Prostate gland (tissue), 2 donors: ENCODE data around the gene MED22. TPM values are rescaled to one million over a fixed set of nuclear protein-coding genes. Genes with fewer than 3 reads are reported as not detected.

Experiments
- DNase-seq: peaks from one replicate; pipeline ENCODE4 v3.0.0-alpha.2; 2019; ENCODE audit warnings: low spot score
- H3K27ac ChIP-seq, 2 donors: fragments of 200-600 bp; sonication (generic); 2 replicates each; pipeline ENCODE4 v1.5.1; 2017 to 2019
- H3K27me3 ChIP-seq: fragments of 200-600 bp; sonication (generic); replicated peaks from 2 replicates; pipeline ENCODE4 v1.5.1; 2019; ENCODE audit not compliant: insufficient read depth
- H3K36me3 ChIP-seq, 2 donors: fragments of 200-600 bp; sonication (generic); 1 replicate in 1 of 2; 2 replicates in 1 of 2; pipeline versions ENCODE4 v1.5.1 to v1.8.1; 2017 to 2019
- H3K4me1 ChIP-seq: fragments of 200-600 bp; sonication (generic); replicated peaks from 2 replicates; pipeline ENCODE4 v1.5.1; 2019
- H3K4me3 ChIP-seq, 2 donors: fragments of 200-600 bp; sonication (generic); 2 replicates each; pipeline ENCODE4 v1.5.1; 2017 to 2019
- H3K9me3 ChIP-seq: fragments of 200-600 bp; sonication (generic); 2 replicates; pipeline ENCODE4 v1.5.1; 2017
- CTCF ChIP-seq, 4 experiments: fragments of 200-600 bp in 2 of 4; fragments of 450-650 bp in 2 of 4; sonication (generic) in 2 of 4; IDR thresholded peaks; 1 replicate in 3 of 4; 2 replicates in 1 of 4; pipeline ENCODE4 v1.5.1; 2016 to 2019; ENCODE audit warnings: antibody characterized with exemption in 4 of 4, mild to moderate bottlenecking in 2 of 4, moderate library complexity in 2 of 4
- POLR2A ChIP-seq: fragments of 450-650 bp; IDR thresholded peaks from one replicate; pipeline ENCODE4 v1.6.1; 2016; ENCODE audit warnings: antibody characterized with exemption, mild to moderate bottlenecking
- POLR2AphosphoS5 ChIP-seq: sonication (generic); formaldehyde crosslinking; IDR thresholded peaks from one replicate; pipeline ENCODE4 v1.6.1; 2017; ENCODE audit warnings: antibody characterized with exemption
- WGBS: methylation state at CpG from one replicate; pipeline ENCODE4 v1.1.5; 2018; 5-methylcytosine and 5-hydroxymethylcytosine counted together
- intact Hi-C: fragments of 100-400 bp; cut with DNase I; formaldehyde crosslinking; loops from one replicate; pipeline ENCODE4 v1.14.2; 2022
- total RNA-seq, 2 donors: library from RNA; depleted of rRNA; stranded (reverse); fragments of >200 nt; gene quantifications; one replicate each; pipeline ENCODE4 v1.1.0, GENCODE V29; 2016

MED22 gene
- total RNA-seq, 2 donors from 2014 or later: 31.1 to 32.6 TPM

GRCh38 chr9:133334161-133334560 is 13.8 kb downstream of the MED22 start:
- Histone ChIP-seq H3K4me3 (no peak overlapping the region), H3K27ac (no peak overlapping the region), H3K9me3 (no peaks in the 10 kb centered on the region), H3K4me1 (peaks cover 5% of the 10 kb centered on the region), H3K27me3 (no peaks in the 10 kb centered on the region), H3K36me3 (peaks cover 19 to 20% of the 10 kb centered on the region in 2 donors)
- no peak for DNase-seq
- WGBS: 92% methylated on average over 6 of the region's 6 CpGs
- TF ChIP-seq POLR2A (no peak), POLR2AphosphoS5 (no peak), CTCF (IDR thresholded peaks at IDR 0.05) (no peak)
- intact Hi-C loops: no loop called here

- no peak overlapping the region for H3K4me3 ChIP-seq
- TF ChIP-seq POLR2AphosphoS5 (no peak), POLR2A (no peak), CTCF (IDR thresholded peaks at IDR 0.05) (no peak)
- no peak for DNase-seq
- H3K27me3 ChIP-seq: no peaks in the 10 kb centered on the region
- no peaks in the 10 kb centered on the region for H3K9me3 ChIP-seq
- intact Hi-C loops: no loop called here
- 93% methylated on average over 10 of the region's 10 CpGs for WGBS
- peaks cover 5% of the 10 kb centered on the region for H3K4me1 ChIP-seq
- peaks cover 19 to 20% of the 10 kb centered on the region in 2 donors for H3K36me3 ChIP-seq
- no peak overlapping the region for H3K27ac ChIP-seq
These were observed 14.4 kb downstream of the MED22 start for GRCh38 chr9:133333566-133333965.

- DNase-seq: no peak
- peaks cover 19 to 20% of the 10 kb centered on the region in 2 donors for H3K36me3 ChIP-seq
- WGBS: 88% methylated on average over 11 of the region's 11 CpGs
- TF ChIP-seq POLR2A (no peak), CTCF (IDR thresholded peaks at IDR 0.05) (no peak), POLR2AphosphoS5 (no peak)
- no peak overlapping the region for H3K4me3 ChIP-seq
- peaks cover 5% of the 10 kb centered on the region for H3K4me1 ChIP-seq
- no peaks in the 10 kb centered on the region for H3K27me3 ChIP-seq
- intact Hi-C loops: no loop called here
- no peak overlapping the region for H3K27ac ChIP-seq
- no peaks in the 10 kb centered on the region for H3K9me3 ChIP-seq
These were observed 14.9 kb downstream of the MED22 start for GRCh38 chr9:133333011-133333410.

GRCh38 chr9:133332381-133332730 is 15.6 kb downstream of the MED22 start:
- Histone ChIP-seq H3K27ac (no peak overlapping the region), H3K36me3 (peaks cover 19 to 20% of the 10 kb centered on the region in 2 donors), H3K4me3 (no peak overlapping the region), H3K27me3 (no peaks in the 10 kb centered on the region), H3K9me3 (no peaks in the 10 kb centered on the region), H3K4me1 (peaks cover 5% of the 10 kb centered on the region)
- WGBS: 88% methylated on average over 20 of the region's 20 CpGs
- no peak for TF ChIP-seq POLR2A
- TF ChIP-seq POLR2AphosphoS5: no peak
- TF ChIP-seq CTCF (IDR thresholded peaks at IDR 0.05): no peak
- DNase-seq: no peak
- intact Hi-C loops: no loop called here

- no peak for TF ChIP-seq CTCF (IDR thresholded peaks at IDR 0.05)
- no peak for TF ChIP-seq POLR2AphosphoS5
- no peak for TF ChIP-seq POLR2A
- Histone ChIP-seq H3K36me3 (peaks cover 19 to 20% of the 10 kb centered on the region in 2 donors), H3K9me3 (no peaks in the 10 kb centered on the region), H3K4me3 (no peak overlapping the region), H3K27ac (no peak overlapping the region), H3K4me1 (peaks cover 5% of the 10 kb centered on the region), H3K27me3 (no peaks in the 10 kb centered on the region)
- DNase-seq: no peak
- intact Hi-C loops: no loop called here
- WGBS: 93% methylated on average over 57 of the region's 57 CpGs
These were observed 16.1 kb downstream of the MED22 start for GRCh38 chr9:133331641-133332380.
